Neuronal stem cell (in vitro differentiated cells): Measurements from ENCODE around the gene CDH13.

Experiments used
- DNase-seq: peaks from one replicate; pipeline ENCODE4 v3.0.0-alpha.2; 2013; ENCODE audit warnings: low spot score
- H2AFZ ChIP-seq: one replicate; pipeline ENCODE4 v1.6.1; 2013; ENCODE audit warnings: mild to moderate bottlenecking, low read length, inconsistent platforms
- H2AK5ac ChIP-seq: 2 replicates; pipeline ENCODE4 v1.6.1; 2013; ENCODE audit warnings: low read depth, mild to moderate bottlenecking, inconsistent platforms, low read length, moderate library complexity, mixed read lengths
- H2BK120ac ChIP-seq: 2 replicates; pipeline ENCODE4 v1.6.1; 2013; ENCODE audit warnings: low read depth, mild to moderate bottlenecking, inconsistent platforms, low read length, moderate library complexity, mixed read lengths
- H2BK12ac ChIP-seq: one replicate; pipeline ENCODE4 v1.6.1; 2013; ENCODE audit warnings: low read length, inconsistent platforms
- H2BK15ac ChIP-seq: 2 replicates; pipeline ENCODE4 v1.6.1; 2013; ENCODE audit warnings: mild to moderate bottlenecking, low read length, inconsistent platforms, mixed read lengths
- H2BK5ac ChIP-seq: one replicate; pipeline ENCODE4 v1.6.1; 2013; ENCODE audit warnings: inconsistent platforms, mild to moderate bottlenecking, low read length, moderate library complexity
- H3K14ac ChIP-seq: one replicate; pipeline ENCODE4 v1.6.1; 2013; ENCODE audit warnings: low read length, inconsistent platforms
- H3K18ac ChIP-seq: 2 replicates; pipeline ENCODE4 v1.6.1; 2013; ENCODE audit warnings: low read length, inconsistent platforms
- H3K23ac ChIP-seq: 2 replicates; pipeline ENCODE4 v1.6.1; 2013; ENCODE audit warnings: low read depth, mild to moderate bottlenecking, mixed read lengths, low read length, inconsistent platforms; ENCODE audit not compliant: poor library complexity
- H3K27ac ChIP-seq: replicated peaks from 3 replicates; pipeline ENCODE4 v1.5.1; 2013; ENCODE audit warnings: low read length, inconsistent platforms
- H3K27me3 ChIP-seq, 3 experiments: 2 replicates each; pipeline ENCODE4 v1.6.1; 2013; ENCODE audit warnings: low read length in 3 of 3, mild to moderate bottlenecking in 2 of 3, inconsistent platforms in 1 of 3, low read depth in 1 of 3, mixed read lengths in 1 of 3, moderate library complexity in 1 of 3; ENCODE audit not compliant: control insufficient read depth in 3 of 3, insufficient read depth in 3 of 3
- H3K36me3 ChIP-seq, 2 donors: replicated peaks in 1 of 2; 2 replicates each; pipeline ENCODE4 v1.6.1; 2013; ENCODE audit warnings: low read length in 2 of 2; ENCODE audit not compliant: control insufficient read depth in 2 of 2, insufficient read depth in 2 of 2
- H3K4ac ChIP-seq: 2 replicates; pipeline ENCODE4 v1.6.1; 2013; ENCODE audit warnings: inconsistent platforms, mild to moderate bottlenecking, low read length, moderate library complexity
- H3K4me1 ChIP-seq, 2 donors: 1 replicate in 1 of 2; 2 replicates in 1 of 2; pipeline ENCODE4 v1.6.1; 2013; ENCODE audit warnings: low read length in 2 of 2, low read depth in 1 of 2; ENCODE audit not compliant: control insufficient read depth in 2 of 2, insufficient read depth in 1 of 2
- H3K4me2 ChIP-seq: one replicate; pipeline ENCODE4 v1.6.1; 2013; ENCODE audit warnings: mild to moderate bottlenecking, low read length, inconsistent platforms; ENCODE audit not compliant: insufficient read depth, poor library complexity, severe bottlenecking
- H3K4me3 ChIP-seq, 2 donors: 2 replicates each; pipeline ENCODE4 v1.5.1; 2013; ENCODE audit warnings: low read length in 2 of 2, mild to moderate bottlenecking in 2 of 2, inconsistent platforms in 1 of 2, moderate library complexity in 1 of 2
- H3K79me1 ChIP-seq: one replicate; pipeline ENCODE4 v1.6.1; 2013; ENCODE audit warnings: low read depth, mild to moderate bottlenecking, inconsistent platforms, low read length, moderate library complexity
- H3K9ac ChIP-seq: one replicate; pipeline ENCODE4 v1.6.1; 2013; ENCODE audit warnings: mild to moderate bottlenecking, low read depth, low read length, inconsistent platforms; ENCODE audit not compliant: poor library complexity
- H3K9me3 ChIP-seq, 2 donors: replicated peaks in 1 of 2; 2 replicates each; pipeline versions ENCODE3 to v1.6.1; 2013; ENCODE audit warnings: low read length in 2 of 2, mild to moderate bottlenecking in 2 of 2, inconsistent platforms in 1 of 2, low read depth in 1 of 2, mixed read lengths in 1 of 2, moderate library complexity in 1 of 2; ENCODE audit not compliant: control insufficient read depth in 2 of 2, insufficient read depth in 1 of 2
- H4K8ac ChIP-seq: one replicate; pipeline ENCODE4 v1.6.1; 2013; ENCODE audit warnings: low read depth, mild to moderate bottlenecking, inconsistent platforms, low read length, moderate library complexity
- H4K91ac ChIP-seq: one replicate; pipeline ENCODE4 v1.6.1; 2013; ENCODE audit warnings: low read length, low read depth, mild to moderate bottlenecking, inconsistent platforms; ENCODE audit not compliant: poor library complexity
- WGBS, 2 donors: extraction: QIAGEN DNeasy Blood & Tissue Kit; methylation state at CpG; one replicate each; pipeline ENCODE4 v1.1.7; 2013; ENCODE audit warnings: missing lambda C conversion rate in 2 of 2, mixed read lengths in 1 of 2; ENCODE audit not compliant: insufficient read length in 2 of 2, insufficient replicate concordance in 1 of 2; ENCODE audit errors: extremely low coverage in 2 of 2; 5-methylcytosine and 5-hydroxymethylcytosine counted together

The CDH13 gene

DNA sequence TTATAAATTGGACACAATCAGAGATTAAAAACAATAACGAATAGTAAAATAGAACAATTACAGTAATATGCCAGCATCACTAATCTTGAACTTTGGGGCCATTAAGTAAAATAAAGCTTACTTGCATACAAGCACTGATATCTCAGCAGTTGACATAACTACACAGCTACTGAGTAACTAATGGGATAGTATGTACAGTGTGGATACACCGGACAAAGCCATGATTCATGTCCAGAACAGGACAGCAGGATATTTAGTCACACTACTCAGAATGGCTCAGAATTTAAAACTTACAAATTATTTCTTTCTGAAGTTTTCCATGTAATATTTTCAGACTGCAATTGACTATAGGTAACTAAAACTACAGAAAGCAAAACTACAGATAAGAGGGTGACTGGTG, 427.5 kb downstream of the CDH13 start:
- Histone ChIP-seq H3K9ac (no peak overlapping the region), H4K91ac (no peak overlapping the region), H3K27me3 (no peaks in the 10 kb centered on the region), H2BK15ac (no peak overlapping the region), H4K8ac (no peak overlapping the region), H3K23ac (no peak overlapping the region), H2AK5ac (no peak overlapping the region), H3K79me1 (no peaks in the 10 kb centered on the region), H3K18ac (no peak overlapping the region), H3K4ac (no peak overlapping the region), H3K4me1 (no peaks in the 10 kb centered on the region), H3K14ac (no peak overlapping the region), H3K27ac (no peak overlapping the region), H3K36me3 (no peaks in the 10 kb centered on the region), H2BK5ac (no peak overlapping the region), H3K9me3 (no peaks in the 10 kb centered on the region), H2BK120ac (no peak overlapping the region), H3K4me3 (no peak overlapping the region), H2AFZ (no peak overlapping the region), H3K4me2 (no peak overlapping the region), H2BK12ac (no peak overlapping the region)
- DNase-seq: no peak
- no CpG with 5 or more reads among the region's 2 CpGs for WGBS, 2 donors

DNA sequence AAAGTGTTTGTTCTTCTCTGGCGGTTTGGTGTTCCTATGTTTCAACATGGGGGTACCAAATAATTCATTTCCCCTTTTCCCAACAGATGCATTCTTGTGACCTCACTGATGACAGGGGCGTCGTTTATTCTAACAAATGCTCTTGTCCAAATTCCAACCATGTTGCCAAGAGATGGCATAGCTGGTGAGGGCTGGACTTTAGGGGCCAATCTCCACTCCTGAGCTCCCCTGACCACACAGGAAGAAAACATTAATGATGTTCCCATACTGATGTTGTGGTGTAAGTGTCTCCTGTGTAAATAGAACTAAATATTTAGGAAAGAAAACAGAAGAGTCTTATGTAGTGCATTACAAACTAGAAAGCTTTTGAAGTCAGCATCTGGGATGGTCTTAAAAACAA, 431.6 kb downstream of the CDH13 start:
- no peak overlapping the region for H3K4me3 ChIP-seq
- no peak overlapping the region for H3K14ac ChIP-seq
- no peak overlapping the region for H3K9ac ChIP-seq
- no peak overlapping the region for H3K18ac ChIP-seq
- H2AK5ac ChIP-seq: no peak overlapping the region
- no peak overlapping the region for H2BK12ac ChIP-seq
- no CpG with 5 or more reads among the region's 3 CpGs for WGBS, 2 donors
- H2BK15ac ChIP-seq: no peak overlapping the region
- H3K27me3 ChIP-seq: no peaks in the 10 kb centered on the region
- no peaks in the 10 kb centered on the region for H3K9me3 ChIP-seq
- H3K23ac ChIP-seq: no peak overlapping the region
- no peak overlapping the region for H2BK120ac ChIP-seq
- no peaks in the 10 kb centered on the region for H3K36me3 ChIP-seq
- no peaks in the 10 kb centered on the region for H3K79me1 ChIP-seq
- H3K4ac ChIP-seq: no peak overlapping the region
- no peak overlapping the region for H3K27ac ChIP-seq
- H2BK5ac ChIP-seq: no peak overlapping the region
- no peak overlapping the region for H4K91ac ChIP-seq
- H3K4me1 ChIP-seq: peaks cover 0 to 1% of the 10 kb centered on the region in 2 donors
- H4K8ac ChIP-seq: no peak overlapping the region
- no peak for DNase-seq
- no peak overlapping the region for H2AFZ ChIP-seq
- no peak overlapping the region for H3K4me2 ChIP-seq

DNA sequence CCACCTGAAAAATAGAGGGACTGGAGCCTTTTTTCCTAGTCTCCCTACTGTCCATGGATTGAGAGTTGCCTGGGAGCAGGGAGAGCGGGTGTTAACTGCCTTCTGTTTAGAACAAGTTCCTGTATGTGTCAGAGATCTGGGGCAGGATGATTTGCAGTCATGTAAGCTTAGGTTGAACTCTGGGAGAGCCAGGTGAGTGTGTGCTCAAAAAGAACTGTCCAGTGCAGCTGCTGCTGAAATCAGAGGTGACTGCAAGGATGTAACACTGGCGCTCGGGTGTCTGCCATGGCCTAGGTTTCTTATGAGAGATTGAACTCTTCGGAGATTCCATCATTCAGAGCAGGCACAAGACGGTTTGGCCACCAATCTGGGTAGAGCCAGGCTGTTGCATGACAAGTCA, 432.5 kb downstream of the CDH13 start:
- no peaks in the 10 kb centered on the region for H3K9me3 ChIP-seq
- H4K8ac ChIP-seq: no peak overlapping the region
- no peak overlapping the region for H3K4me3 ChIP-seq
- no peak overlapping the region for H3K14ac ChIP-seq
- no peak overlapping the region for H2BK15ac ChIP-seq
- no peak overlapping the region for H2BK12ac ChIP-seq
- H3K4ac ChIP-seq: no peak overlapping the region
- H2AFZ ChIP-seq: no peak overlapping the region
- no peak overlapping the region for H3K18ac ChIP-seq
- H3K4me2 ChIP-seq: no peak overlapping the region
- no peaks in the 10 kb centered on the region for H3K36me3 ChIP-seq
- no peak overlapping the region for H2BK120ac ChIP-seq
- no peaks in the 10 kb centered on the region for H3K27me3 ChIP-seq
- no peak overlapping the region for H3K23ac ChIP-seq
- no CpG with 5 or more reads among the region's 5 CpGs for WGBS, 2 donors
- H3K9ac ChIP-seq: no peak overlapping the region
- H3K79me1 ChIP-seq: no peaks in the 10 kb centered on the region
- H2AK5ac ChIP-seq: no peak overlapping the region
- H4K91ac ChIP-seq: no peak overlapping the region
- no peak for DNase-seq
- peaks cover 0 to 1% of the 10 kb centered on the region in 2 donors for H3K4me1 ChIP-seq
- no peak overlapping the region for H3K27ac ChIP-seq
- no peak overlapping the region for H2BK5ac ChIP-seq

- Histone ChIP-seq H2BK15ac (no peak overlapping the region), H2BK12ac (no peak overlapping the region), H3K36me3 (no peaks in the 10 kb centered on the region), H3K18ac (no peak overlapping the region), H2AFZ (no peak overlapping the region), H3K4me1 (peaks cover 0 to 1% of the 10 kb centered on the region in 2 donors), H3K14ac (no peak overlapping the region), H4K91ac (no peak overlapping the region), H2AK5ac (no peak overlapping the region), H4K8ac (no peak overlapping the region), H3K9me3 (no peaks in the 10 kb centered on the region), H3K4me3 (no peak overlapping the region), H3K4ac (no peak overlapping the region), H3K27me3 (no peaks in the 10 kb centered on the region), H3K27ac (no peak overlapping the region), H3K23ac (no peak overlapping the region), H3K4me2 (no peak overlapping the region), H2BK5ac (no peak overlapping the region), H3K9ac (no peak overlapping the region), H2BK120ac (no peak overlapping the region), H3K79me1 (no peaks in the 10 kb centered on the region)
- DNase-seq: no peak
- WGBS, 2 donors: no CpG with 5 or more reads among the region's 3 CpGs
These were observed 439.2 kb downstream of the CDH13 start for GRCh38 chr16:83066011-83066410.
